ENCODE results near the gene MMP17. TPM values are rescaled to one million over a fixed set of nuclear protein-coding genes. Genes with fewer than 3 reads are reported as not detected.
A peak's percentile ranks its signal among the peaks of the same experiment; 100 is the strongest.
"Not testable (repeated sequence)": the region's sequence is repeated elsewhere in the genome, so short reads cannot be mapped to it uniquely, and the experiment has no call there.

The MMP17 gene
- polyA plus RNA-seq, 1 donor (not counting 4 experiments of a cell fraction or from before 2014, with no cell fraction given) = 2.3 TPM

- no peak overlapping the region for H3K4me3 ChIP-seq (ENCODE audit: control insufficient read depth in 2 of 3, extremely low read depth in 1 of 3, insufficient read depth in 2 of 3, low read depth in 1 of 3, low read length in 3 of 3)
- H2AFZ ChIP-seq (ENCODE audit: control insufficient read depth, low read length) = peak overlapping the region; percentile 9
- peak overlapping the region; percentile 27 for H3K4me2 ChIP-seq (ENCODE audit: control insufficient read depth, extremely low read depth, insufficient read depth, low read depth, low read length)
Observed at GRCh38 chr12:131872154-131873051, 44.2 kb downstream of the MMP17 start.

GRCh38 chr12:131873293-131873692, 45.1 kb downstream of the MMP17 start:
- Histone ChIP-seq H3K4me2 (ENCODE audit: control insufficient read depth, extremely low read depth, insufficient read depth, low read depth, low read length) (no peak overlapping the region), H2AFZ (ENCODE audit: control insufficient read depth, low read length) (no peak overlapping the region), H3K9me3 (ENCODE audit: control insufficient read depth, low read depth, low read length) (no peaks in the 10 kb centered on the region), H3K36me3 (ENCODE audit: control insufficient read depth in 2 of 2, extremely low read depth in 1 of 2, insufficient read depth in 2 of 2, low read length in 2 of 2) (no peaks in the 10 kb centered on the region), H3K79me2 (ENCODE audit: control insufficient read depth, insufficient read depth, low read length) (no peaks in the 10 kb centered on the region), H3K4me1 (ENCODE audit: control insufficient read depth, extremely low read depth, insufficient read depth, low read length) (peaks cover 29% of the 10 kb centered on the region), H3K4me3 (ENCODE audit: control insufficient read depth in 2 of 3, extremely low read depth in 1 of 3, insufficient read depth in 2 of 3, low read depth in 1 of 3, low read length in 3 of 3) (no peak overlapping the region), H3K9me1 (ENCODE audit: control insufficient read depth, extremely low read depth, insufficient read depth, low read length) (no peaks in the 10 kb centered on the region), H3K27me3 (ENCODE audit: control insufficient read depth, extremely low read depth, insufficient read depth, low read length) (no peaks in the 10 kb centered on the region), H3K9ac (ENCODE audit: control insufficient read depth, extremely low read depth, insufficient read depth, low read length) (no peak overlapping the region), H4K20me1 (ENCODE audit: control insufficient read depth, extremely low read depth, insufficient read depth, low read length) (no peaks in the 10 kb centered on the region), H3K27ac (ENCODE audit: control insufficient read depth, insufficient read depth, low read length) (no peak overlapping the region)
- dilution Hi-C loops (cut with MboI; ENCODE audit: extremely low pct_ligation_motif_present, low sequenced_read_pairs) = no loop called here
- no peak for TF ChIP-seq EZH2 (IDR thresholded peaks at IDR 0.05; ENCODE audit: low read length)
- TF ChIP-seq CTCF (optimal IDR thresholded peaks at IDR 0.05 in 1 of 3, IDR thresholded peaks at IDR 0.05 in 1 of 3, conservative IDR thresholded peaks at IDR 0.05 in 1 of 3; ENCODE audit: extremely low read depth in 1 of 3, insufficient read depth in 2 of 3, low read length in 3 of 3) = no peak
- FAIRE-seq (no peak), DNase-seq (ENCODE audit: low read depth, low spot score) (no peak)

More at GRCh38 chr12:131872154-131873051, 44.2 kb downstream of the MMP17 start:
- Histone ChIP-seq H3K27ac (ENCODE audit: control insufficient read depth, insufficient read depth, low read length) (no peak overlapping the region), H3K9me3 (ENCODE audit: control insufficient read depth, low read depth, low read length) (no peaks in the 10 kb centered on the region), H3K27me3 (ENCODE audit: control insufficient read depth, extremely low read depth, insufficient read depth, low read length) (no peaks in the 10 kb centered on the region), H3K4me1 (ENCODE audit: control insufficient read depth, extremely low read depth, insufficient read depth, low read length) (peaks cover 26% of the 10 kb centered on the region), H3K79me2 (ENCODE audit: control insufficient read depth, insufficient read depth, low read length) (no peaks in the 10 kb centered on the region), H3K9me1 (ENCODE audit: control insufficient read depth, extremely low read depth, insufficient read depth, low read length) (no peaks in the 10 kb centered on the region), H3K36me3 (ENCODE audit: control insufficient read depth in 2 of 2, extremely low read depth in 1 of 2, insufficient read depth in 2 of 2, low read length in 2 of 2) (no peaks in the 10 kb centered on the region), H3K9ac (ENCODE audit: control insufficient read depth, extremely low read depth, insufficient read depth, low read length) (no peak overlapping the region), H4K20me1 (ENCODE audit: control insufficient read depth, extremely low read depth, insufficient read depth, low read length) (no peaks in the 10 kb centered on the region)
- TF ChIP-seq EZH2 (IDR thresholded peaks at IDR 0.05; ENCODE audit: low read length) (no peak), CTCF (optimal IDR thresholded peaks at IDR 0.05 in 1 of 3, IDR thresholded peaks at IDR 0.05 in 1 of 3, conservative IDR thresholded peaks at IDR 0.05 in 1 of 3; ENCODE audit: extremely low read depth in 1 of 3, insufficient read depth in 2 of 3, low read length in 3 of 3) (no peak)
- DNase-seq (ENCODE audit: low read depth, low spot score) (peak; percentile 83), FAIRE-seq (peak; percentile 87)
- dilution Hi-C loops (cut with MboI; ENCODE audit: extremely low pct_ligation_motif_present, low sequenced_read_pairs) = no loop called here

- H3K9me3 ChIP-seq (ENCODE audit: control insufficient read depth, low read depth, low read length); H3K27ac ChIP-seq (ENCODE audit: control insufficient read depth, insufficient read depth, low read length); H2AFZ ChIP-seq (ENCODE audit: control insufficient read depth, low read length); H3K9me1 ChIP-seq (ENCODE audit: control insufficient read depth, extremely low read depth, insufficient read depth, low read length); H3K27me3 ChIP-seq (ENCODE audit: control insufficient read depth, extremely low read depth, insufficient read depth, low read length); DNase-seq (ENCODE audit: low read depth, low spot score); FAIRE-seq; dilution Hi-C loops (cut with MboI; ENCODE audit: extremely low pct_ligation_motif_present, low sequenced_read_pairs); H3K36me3 ChIP-seq (ENCODE audit: control insufficient read depth in 2 of 2, extremely low read depth in 1 of 2, insufficient read depth in 2 of 2, low read length in 2 of 2); H4K20me1 ChIP-seq (ENCODE audit: control insufficient read depth, extremely low read depth, insufficient read depth, low read length); H3K4me2 ChIP-seq (ENCODE audit: control insufficient read depth, extremely low read depth, insufficient read depth, low read depth, low read length); H3K4me3 ChIP-seq (ENCODE audit: control insufficient read depth in 2 of 3, extremely low read depth in 1 of 3, insufficient read depth in 2 of 3, low read depth in 1 of 3, low read length in 3 of 3); H3K79me2 ChIP-seq (ENCODE audit: control insufficient read depth, insufficient read depth, low read length); H3K9ac ChIP-seq (ENCODE audit: control insufficient read depth, extremely low read depth, insufficient read depth, low read length): not testable (repeated sequence)
- peaks cover 26% of the 10 kb centered on the region for H3K4me1 ChIP-seq (ENCODE audit: control insufficient read depth, extremely low read depth, insufficient read depth, low read length)
Observed at GRCh38 chr12:131874972-131875371, 46.8 kb downstream of the MMP17 start.
